DOHH2 (cell line): Measurements from ENCODE around the gene AQP12A.
"Not testable (repeated sequence)": the region's sequence is repeated elsewhere in the genome, so short reads cannot be mapped to it uniquely, and the experiment has no call there.

Source experiments
- H3F3A ChIP-seq: fragments of 200-600 bp; sonication (generic), shearing (Covaris generic); 2 replicates; pipeline ENCODE4 v1.6.0; 2016; ENCODE audit warnings: antibody characterized with exemption, mild to moderate bottlenecking; ENCODE audit not compliant: control insufficient read depth, insufficient read depth
- H3K27ac ChIP-seq: fragments of 200-600 bp; sonication (generic); 2 replicates; pipeline ENCODE4 v1.5.1; 2014; ENCODE audit warnings: low read depth, mild to moderate bottlenecking, low read length, moderate library complexity
- H3K27me3 ChIP-seq: fragments of 200-600 bp; sonication (generic); 2 replicates; pipeline ENCODE4 v1.6.1; 2014; ENCODE audit warnings: mild to moderate bottlenecking, low read length, mixed read lengths; ENCODE audit not compliant: control insufficient read depth
- H3K36me3 ChIP-seq: fragments of 200-600 bp; sonication (generic); 2 replicates; pipeline ENCODE4 v1.6.1; 2014; ENCODE audit warnings: mild to moderate bottlenecking, low read length, moderate library complexity, mixed read lengths; ENCODE audit not compliant: control insufficient read depth
- H3K4me1 ChIP-seq: fragments of 200-600 bp; sonication (generic); 2 replicates; pipeline ENCODE4 v1.6.1; 2014; ENCODE audit warnings: mild to moderate bottlenecking, low read length, mixed read lengths; ENCODE audit not compliant: control insufficient read depth
- H3K4me2 ChIP-seq: fragments of 200-600 bp; sonication (generic); 2 replicates; pipeline ENCODE4 v1.6.0; 2014; ENCODE audit warnings: mild to moderate bottlenecking, low read length, moderate library complexity
- H3K4me3 ChIP-seq: fragments of 200-600 bp; sonication (generic); 2 replicates; pipeline ENCODE4 v1.5.1; 2014; ENCODE audit warnings: mild to moderate bottlenecking, low read length, mixed read lengths
- H3K79me2 ChIP-seq: fragments of 200-600 bp; sonication (generic); 2 replicates; pipeline ENCODE4 v1.6.1; 2014; ENCODE audit warnings: mild to moderate bottlenecking, low read length, mixed read lengths; ENCODE audit not compliant: control insufficient read depth
- H3K9me2 ChIP-seq: fragments of 200-600 bp; sonication (generic); replicated peaks from 2 replicates; pipeline ENCODE4 v1.6.1; 2014; ENCODE audit warnings: mild to moderate bottlenecking, low read length, mixed read lengths; ENCODE audit not compliant: control insufficient read depth
- H3K9me3 ChIP-seq: fragments of 200-600 bp; sonication (generic); 2 replicates; pipeline ENCODE4 v1.6.1; 2014; ENCODE audit warnings: antibody characterized with exemption, low read length, mixed read lengths; ENCODE audit not compliant: control insufficient read depth, insufficient read depth
- H4K20me1 ChIP-seq: fragments of 200-600 bp; sonication (generic); 2 replicates; pipeline ENCODE4 v1.6.0; 2014; ENCODE audit warnings: low read depth, mild to moderate bottlenecking, antibody characterized with exemption, low read length, moderate library complexity; ENCODE audit not compliant: control insufficient read depth, insufficient read depth

AQP12A gene

GRCh38 chr2:240675345-240675744 is 16.3 kb upstream of the AQP12A start:
- not testable (repeated sequence) for H3K4me3 ChIP-seq, H4K20me1 ChIP-seq, H3K9me3 ChIP-seq, H3K9me2 ChIP-seq, H3K4me1 ChIP-seq, H3K79me2 ChIP-seq, H3K4me2 ChIP-seq, H3K36me3 ChIP-seq, H3K27ac ChIP-seq, H3K27me3 ChIP-seq, H3F3A ChIP-seq

GRCh38 chr2:240678043-240678442 is 13.6 kb upstream of the AQP12A start:
- not testable (repeated sequence) for H3K4me2 ChIP-seq, H3K9me3 ChIP-seq, H3F3A ChIP-seq, H3K4me3 ChIP-seq, H3K9me2 ChIP-seq, H3K79me2 ChIP-seq, H3K36me3 ChIP-seq, H3K4me1 ChIP-seq, H3K27ac ChIP-seq, H4K20me1 ChIP-seq, H3K27me3 ChIP-seq

DNA sequence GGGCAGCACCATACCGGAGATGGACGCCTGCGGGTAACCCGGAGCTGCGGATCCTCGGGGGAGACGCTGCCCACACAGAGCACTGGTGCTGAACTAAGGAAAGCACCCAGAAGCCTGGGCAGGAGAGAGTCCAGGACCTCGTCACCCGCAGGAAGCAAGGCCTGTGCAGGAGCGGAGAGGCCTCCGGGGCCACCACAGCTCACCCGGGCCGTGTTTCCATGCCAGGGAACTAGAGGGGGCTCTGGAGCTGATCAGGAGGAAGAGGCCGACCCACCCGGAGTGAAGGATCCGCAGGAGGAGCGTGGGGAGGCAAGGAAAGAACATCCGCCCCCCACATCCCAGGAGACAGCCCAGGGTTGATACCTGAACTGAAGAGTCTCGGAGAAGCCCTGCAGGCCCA is 12.8 kb upstream of the AQP12A start:
- H3K27ac ChIP-seq, H3K4me3 ChIP-seq, H4K20me1 ChIP-seq, H3K79me2 ChIP-seq, H3K4me1 ChIP-seq, H3K36me3 ChIP-seq, H3K27me3 ChIP-seq, H3K4me2 ChIP-seq, H3F3A ChIP-seq, H3K9me2 ChIP-seq, H3K9me3 ChIP-seq: not testable (repeated sequence)

- not testable (repeated sequence) for H4K20me1 ChIP-seq, H3K4me2 ChIP-seq, H3K27me3 ChIP-seq, H3K4me3 ChIP-seq, H3K9me3 ChIP-seq, H3K9me2 ChIP-seq, H3K36me3 ChIP-seq, H3K4me1 ChIP-seq, H3F3A ChIP-seq, H3K27ac ChIP-seq, H3K79me2 ChIP-seq
Measured at GRCh38 chr2:240680185-240680584, 11.5 kb upstream of the AQP12A start.

DNA sequence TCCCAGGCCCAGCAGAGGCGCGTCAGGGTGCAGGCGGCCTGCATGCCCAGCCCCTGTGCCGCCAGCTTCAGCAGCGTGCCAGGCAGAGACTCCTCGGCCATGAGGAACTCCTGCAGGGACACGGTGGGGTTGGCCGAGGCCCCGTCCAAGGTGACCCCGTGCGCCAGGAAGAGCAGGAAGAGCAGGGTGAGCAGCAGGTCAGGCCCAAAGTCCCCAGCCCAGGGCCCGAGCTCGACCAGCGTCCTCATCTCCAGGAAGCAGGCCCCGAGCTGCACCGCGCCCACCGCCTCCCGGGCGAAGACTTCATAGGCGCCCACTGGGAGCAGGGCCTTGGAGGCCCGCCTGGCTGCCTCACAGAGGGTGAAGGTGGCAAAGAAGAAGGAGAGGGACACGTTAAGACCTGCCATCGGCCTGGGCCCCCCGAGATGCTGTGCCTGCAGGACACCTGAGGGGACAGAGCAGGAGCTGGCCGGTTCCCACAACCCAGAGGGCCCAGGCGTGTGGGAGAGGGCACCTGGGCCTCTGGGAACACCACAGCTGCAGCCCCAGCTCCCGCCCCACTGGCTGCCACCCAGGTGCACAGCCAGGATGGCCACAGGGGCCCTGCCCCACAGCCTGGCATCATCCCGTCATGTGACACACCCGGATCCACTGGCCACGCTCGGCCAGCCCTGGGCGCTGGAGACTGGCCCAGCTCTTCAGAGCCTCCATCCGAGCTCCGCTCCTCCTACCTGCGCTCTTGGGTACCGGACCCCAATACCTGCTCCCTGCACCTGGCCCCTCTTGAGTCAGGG is 9.0 kb upstream of the AQP12A start, which contains the start of gene AQP12B:
Gene AQP12B (minus strand): TSS at position 455 of the 794 bp plus-strand sequence. CDS start 48 bp downstream, at position 407.
- not testable (repeated sequence) for H3K4me1 ChIP-seq, H3K9me2 ChIP-seq, H4K20me1 ChIP-seq, H3K4me3 ChIP-seq, H3K27ac ChIP-seq, H3K4me2 ChIP-seq, H3F3A ChIP-seq, H3K36me3 ChIP-seq, H3K79me2 ChIP-seq, H3K9me3 ChIP-seq
- H3K27me3 ChIP-seq = peaks cover 11% of the 10 kb centered on the region

DNA sequence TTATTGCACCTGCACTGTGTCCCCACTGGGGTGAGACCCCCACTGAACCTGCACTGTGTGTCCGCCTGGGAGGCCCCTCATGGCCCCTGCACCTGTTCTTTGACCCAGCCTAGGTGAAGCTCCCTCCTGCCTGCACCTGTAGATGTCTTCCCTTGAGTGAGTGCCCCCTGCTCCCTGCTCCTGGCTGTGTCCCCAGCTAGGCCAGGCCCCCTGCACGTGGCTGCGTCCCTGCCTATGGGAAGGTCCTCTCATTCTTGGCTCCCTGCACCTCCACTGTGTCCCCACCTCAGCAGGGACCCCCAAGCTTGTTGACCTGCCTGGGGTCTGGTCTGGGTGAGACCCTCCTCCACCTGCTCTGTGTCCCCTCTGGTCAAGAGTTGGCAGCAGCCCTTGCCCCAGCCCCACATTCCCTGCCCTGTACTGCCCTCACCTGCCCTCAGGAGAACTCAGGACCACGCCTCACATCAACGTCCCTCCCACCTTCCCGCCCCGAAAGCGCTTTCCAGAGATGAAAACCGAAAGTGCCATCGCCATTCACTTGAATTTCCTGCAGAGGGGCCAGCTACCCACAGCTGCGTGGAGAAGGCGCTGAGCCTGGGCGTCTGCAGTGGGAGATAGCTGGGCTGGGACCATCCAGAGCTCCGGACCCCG is 8.2 kb upstream of the AQP12A start:
- H3K27me3 ChIP-seq = peaks cover 11% of the 10 kb centered on the region
- not testable (repeated sequence) for H4K20me1 ChIP-seq, H3K4me3 ChIP-seq, H3K4me1 ChIP-seq, H3K9me2 ChIP-seq, H3F3A ChIP-seq, H3K4me2 ChIP-seq, H3K27ac ChIP-seq, H3K9me3 ChIP-seq, H3K79me2 ChIP-seq, H3K36me3 ChIP-seq

DNA sequence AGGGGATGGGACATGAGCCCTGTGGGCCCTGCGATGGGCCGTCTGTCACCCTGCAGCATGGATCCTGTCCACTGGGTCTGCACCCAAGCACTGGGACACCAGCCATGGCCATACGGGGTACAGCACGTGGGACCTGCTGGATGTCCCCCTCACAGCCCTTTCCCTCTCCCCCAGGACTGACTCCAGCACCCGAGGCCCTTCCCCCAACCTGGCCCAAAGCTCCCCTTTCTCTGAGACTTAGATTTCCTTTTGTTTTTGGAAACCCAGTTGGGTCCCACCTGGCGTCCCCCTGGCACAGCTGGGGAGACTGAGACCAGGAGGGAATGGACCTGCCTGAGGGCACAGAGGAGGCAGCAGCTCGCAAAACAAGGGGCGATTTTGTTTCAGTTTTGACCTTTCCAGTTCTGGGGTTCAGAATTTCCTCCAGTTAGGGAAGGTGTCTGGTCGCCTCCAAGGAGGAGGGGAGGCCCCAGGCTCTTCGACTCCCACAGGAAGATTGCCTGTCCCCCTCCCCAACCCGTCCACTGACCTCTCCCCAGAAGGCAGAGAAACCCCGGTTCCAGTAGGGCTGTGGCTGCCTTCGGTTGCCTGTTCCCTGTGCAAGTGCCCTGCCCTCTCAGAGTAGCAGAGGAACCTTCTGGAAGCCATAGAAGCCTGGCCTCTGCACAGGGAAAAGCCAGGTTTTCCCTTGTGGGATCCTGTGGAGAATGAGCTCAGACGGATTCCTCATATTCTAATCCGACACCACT is 7.5 kb upstream of the AQP12A start:
- not testable (repeated sequence) for H4K20me1 ChIP-seq, H3K4me3 ChIP-seq, H3K9me2 ChIP-seq, H3K27ac ChIP-seq, H3K79me2 ChIP-seq, H3F3A ChIP-seq, H3K4me1 ChIP-seq, H3K4me2 ChIP-seq, H3K36me3 ChIP-seq, H3K9me3 ChIP-seq
- peaks cover 11% of the 10 kb centered on the region for H3K27me3 ChIP-seq
